22Rv1 (cell line): Measurements from ENCODE around the gene PGAP6.

ENCODE experiments used
- H3K27ac ChIP-seq: fragments of 450-650 bp; 2 replicates; pipeline ENCODE4 v1.5.1; 2017
- ZFX ChIP-seq: fragments of 450-650 bp; IDR thresholded peaks from 2 replicates; pipeline ENCODE4 v1.6.1; 2017; ENCODE audit warnings: antibody characterized with exemption, borderline replicate concordance
- TF ChIP-seq, protein P1 (sequence below): fragments of 450-650 bp; IDR thresholded peaks from 2 replicates; pipeline ENCODE4 v1.5.1; 2017; ENCODE audit warnings: mild to moderate bottlenecking

The PGAP6 gene

DNA sequence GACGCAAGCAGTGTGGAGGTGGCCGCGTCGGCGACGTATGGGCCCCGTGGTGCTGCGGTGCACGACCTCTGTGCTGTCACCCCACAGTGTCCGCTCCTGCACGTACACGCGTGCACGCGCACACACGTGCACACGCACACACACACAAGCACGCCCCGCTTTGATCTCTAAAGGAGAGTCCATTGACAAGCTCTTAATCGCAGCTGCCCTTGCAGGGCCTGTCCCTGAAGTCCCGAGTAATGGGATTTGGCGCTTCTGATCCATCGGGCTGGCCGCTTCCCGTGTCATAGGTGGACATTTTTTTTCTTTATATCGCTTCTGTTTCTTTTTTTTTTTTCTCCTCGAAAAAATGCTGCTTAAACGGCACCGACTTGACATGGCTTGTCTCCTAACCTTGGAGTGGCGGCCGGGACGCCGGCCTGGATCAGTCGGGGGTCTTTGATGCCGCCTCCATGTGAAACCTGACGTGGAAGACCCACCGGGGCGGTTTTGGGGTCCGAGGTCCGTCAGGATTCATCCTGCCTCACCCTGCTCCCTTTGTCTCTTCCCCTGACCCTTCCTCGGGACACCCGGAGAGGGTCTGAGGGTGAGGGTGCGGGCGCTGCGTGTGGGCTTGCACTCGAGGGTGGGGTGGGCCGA, 21.0 kb downstream of the PGAP6 start:
- TF ChIP-seq, protein P1, sequence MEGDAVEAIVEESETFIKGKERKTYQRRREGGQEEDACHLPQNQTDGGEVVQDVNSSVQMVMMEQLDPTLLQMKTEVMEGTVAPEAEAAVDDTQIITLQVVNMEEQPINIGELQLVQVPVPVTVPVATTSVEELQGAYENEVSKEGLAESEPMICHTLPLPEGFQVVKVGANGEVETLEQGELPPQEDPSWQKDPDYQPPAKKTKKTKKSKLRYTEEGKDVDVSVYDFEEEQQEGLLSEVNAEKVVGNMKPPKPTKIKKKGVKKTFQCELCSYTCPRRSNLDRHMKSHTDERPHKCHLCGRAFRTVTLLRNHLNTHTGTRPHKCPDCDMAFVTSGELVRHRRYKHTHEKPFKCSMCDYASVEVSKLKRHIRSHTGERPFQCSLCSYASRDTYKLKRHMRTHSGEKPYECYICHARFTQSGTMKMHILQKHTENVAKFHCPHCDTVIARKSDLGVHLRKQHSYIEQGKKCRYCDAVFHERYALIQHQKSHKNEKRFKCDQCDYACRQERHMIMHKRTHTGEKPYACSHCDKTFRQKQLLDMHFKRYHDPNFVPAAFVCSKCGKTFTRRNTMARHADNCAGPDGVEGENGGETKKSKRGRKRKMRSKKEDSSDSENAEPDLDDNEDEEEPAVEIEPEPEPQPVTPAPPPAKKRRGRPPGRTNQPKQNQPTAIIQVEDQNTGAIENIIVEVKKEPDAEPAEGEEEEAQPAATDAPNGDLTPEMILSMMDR: no peak
- TF ChIP-seq ZFX: no peak
- no peak overlapping the region for H3K27ac ChIP-seq

DNA sequence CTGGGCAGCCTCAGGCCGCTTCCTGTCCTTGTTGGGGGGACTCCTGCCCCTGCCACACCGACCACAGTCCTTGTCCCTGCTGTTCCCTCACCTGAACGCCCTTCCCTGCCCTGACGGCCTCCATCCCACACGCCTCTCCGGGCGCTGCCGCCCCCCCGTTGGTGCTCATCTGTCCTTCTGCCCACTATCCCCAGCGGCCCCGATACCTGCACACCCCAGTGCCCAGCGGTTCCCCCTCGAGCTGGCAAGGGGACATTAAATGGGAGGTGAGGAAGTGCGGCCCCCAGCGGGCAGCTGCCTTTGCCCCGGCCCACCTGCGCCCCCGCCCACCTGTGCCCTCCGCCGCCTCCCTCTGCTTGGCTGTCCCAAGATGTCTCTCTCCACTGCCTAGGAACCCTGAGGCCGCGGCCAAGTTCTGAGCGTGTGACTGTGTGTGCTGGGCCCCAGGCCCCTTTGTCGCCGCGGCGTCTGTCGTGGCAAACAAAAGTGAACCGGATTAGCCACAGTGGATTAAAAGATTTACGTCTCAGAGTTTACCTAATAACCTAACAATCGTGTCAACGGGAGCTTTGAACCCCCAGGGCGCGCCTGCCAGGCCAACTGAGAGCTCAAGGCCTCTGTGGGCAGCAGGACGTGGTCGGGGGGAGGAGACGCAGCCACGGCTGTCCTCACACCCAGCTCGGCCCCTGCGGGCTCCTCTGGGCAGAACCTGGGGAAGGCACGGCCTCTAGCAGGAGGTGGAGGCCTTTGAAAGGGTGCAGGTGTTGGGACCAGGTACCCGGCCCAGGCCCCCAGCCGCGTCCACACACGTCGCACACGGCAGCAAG, 21.7 kb downstream of the PGAP6 start:
- no peak overlapping the region for H3K27ac ChIP-seq
- TF ChIP-seq ZFX: no peak
- TF ChIP-seq, protein P1: no peak

GRCh38 chr16:359067-359763, 22.6 kb downstream of the PGAP6 start:
- H3K27ac ChIP-seq: no peak overlapping the region

DNA sequence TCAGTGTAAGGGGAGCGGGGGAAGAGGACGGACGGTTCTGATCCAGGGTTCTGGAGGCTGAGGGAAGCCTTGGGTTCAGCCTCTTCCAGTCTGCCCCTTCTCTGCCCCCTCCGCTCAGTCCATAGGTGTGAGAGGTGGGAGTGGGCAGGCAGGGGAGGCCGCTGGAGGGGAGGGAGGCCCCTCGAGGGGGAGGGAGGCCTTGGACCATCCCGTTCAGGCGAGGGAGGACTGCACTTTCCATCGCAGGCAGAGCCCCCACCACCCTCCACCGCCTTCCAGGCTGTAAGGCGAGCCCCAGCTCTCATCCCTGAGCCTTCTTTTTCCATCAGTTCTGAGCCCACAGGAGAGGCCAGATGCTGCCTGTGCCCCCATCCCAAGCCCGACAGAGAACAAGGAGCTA, 25.0 kb downstream of the PGAP6 start:
- no peak for TF ChIP-seq ZFX
- TF ChIP-seq, protein P1: no peak
- H3K27ac ChIP-seq: no peak overlapping the region

More at GRCh38 chr16:359067-359763, 22.6 kb downstream of the PGAP6 start:
- no peak for TF ChIP-seq ZFX
- TF ChIP-seq, protein P1: no peak

DNA sequence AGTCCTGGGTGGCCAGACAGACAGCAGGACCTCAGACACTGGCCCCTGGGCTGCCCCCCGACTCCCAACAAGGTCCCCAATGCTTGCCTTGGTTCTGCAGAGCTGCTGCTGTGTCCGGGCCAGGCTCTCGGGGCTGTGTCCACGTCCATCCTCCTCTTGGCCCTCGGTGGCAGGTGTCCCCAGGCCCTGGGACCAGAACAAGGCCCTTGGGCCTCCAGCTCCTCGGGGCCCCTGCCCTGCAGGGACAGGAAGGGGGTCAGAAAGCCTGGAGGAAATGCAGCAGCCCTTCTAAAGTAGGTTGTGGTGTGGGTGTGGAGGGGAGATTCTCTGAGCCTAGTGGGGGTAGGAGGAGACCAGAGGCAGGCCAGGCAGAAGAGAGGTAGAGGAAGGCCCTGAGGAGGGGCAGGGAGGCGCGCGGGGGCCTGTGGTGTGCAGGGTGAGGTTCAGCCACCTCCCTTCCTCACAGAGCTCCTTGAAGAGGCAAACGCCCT, 26.8 kb downstream of the PGAP6 start:
- TF ChIP-seq, protein P1: no peak
- no peak for TF ChIP-seq ZFX
- no peak overlapping the region for H3K27ac ChIP-seq

DNA sequence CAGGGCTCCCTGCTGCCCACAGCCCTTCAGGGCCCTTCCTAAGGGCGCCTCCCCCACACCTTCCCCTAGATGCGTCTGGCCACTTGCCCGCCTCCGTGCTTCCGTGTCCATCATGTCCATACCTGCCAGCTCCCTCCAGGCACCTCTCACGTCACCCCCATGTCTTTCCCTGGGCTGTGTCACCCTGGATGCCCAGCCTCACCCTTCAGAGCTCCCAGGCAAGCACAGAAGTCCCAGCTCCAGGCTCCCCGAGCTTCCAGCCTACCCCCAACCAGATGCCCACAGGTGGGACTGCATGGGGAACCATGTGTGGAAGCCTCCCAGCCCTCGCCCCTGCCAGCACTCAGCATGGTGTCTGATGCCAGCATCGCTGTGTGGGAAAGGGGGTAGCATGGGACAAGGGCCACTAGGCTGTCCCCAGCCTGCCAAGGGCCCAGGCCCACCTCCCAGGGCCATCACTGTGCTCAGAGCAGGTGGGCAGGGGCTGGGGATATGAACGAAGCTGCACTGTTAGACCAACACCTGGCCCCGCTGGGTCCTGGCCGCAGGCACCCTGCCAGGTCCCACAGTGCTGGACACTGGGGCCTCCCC, 27.4 kb downstream of the PGAP6 start:
- TF ChIP-seq, protein P1: no peak
- no peak for TF ChIP-seq ZFX
- no peak overlapping the region for H3K27ac ChIP-seq
